H1 (cell line): ENCODE results near the gene SRXN1.

Experiments
- EP300 ChIP-seq, 2 experiments: IDR thresholded peaks; 1 replicate in 1 of 2; 2 replicates in 1 of 2; pipeline ENCODE4 v1.6.1; 2011 to 2012; ENCODE audit warnings: low read depth in 2 of 2, low read length in 2 of 2, mild to moderate bottlenecking in 2 of 2, borderline replicate concordance in 1 of 2, inconsistent platforms in 1 of 2, moderate library complexity in 1 of 2
- FOSL1 ChIP-seq: IDR thresholded peaks from 2 replicates; pipeline ENCODE4 v1.6.1; 2011; ENCODE audit warnings: mild to moderate bottlenecking, low read depth, low read length, moderate library complexity; ENCODE audit not compliant: insufficient read depth
- JUN ChIP-seq: IDR thresholded peaks from 2 replicates; pipeline ENCODE4 v1.6.1; 2011; ENCODE audit warnings: low read depth, mild to moderate bottlenecking, improper control_type of control experiment, low read length
- MAFK ChIP-seq: IDR thresholded peaks from 2 replicates; pipeline ENCODE4 v1.6.1; 2012; ENCODE audit warnings: low read depth, mild to moderate bottlenecking, improper control_type of control experiment, low read length
- POLR2A ChIP-seq, 2 experiments: IDR thresholded peaks; 1 replicate in 1 of 2; 2 replicates in 1 of 2; pipeline ENCODE4 v1.6.1; 2011; ENCODE audit warnings: low read depth in 2 of 2, low read length in 2 of 2, mild to moderate bottlenecking in 2 of 2; ENCODE audit errors: control extremely low read depth in 1 of 2
- POLR2AphosphoS5 ChIP-seq: IDR thresholded peaks from 2 replicates; pipeline ENCODE4 v1.6.1; 2011; ENCODE audit warnings: low read depth, low read length
- RAD21 ChIP-seq, 2 experiments: IDR thresholded peaks in 1 of 2; conservative IDR thresholded peaks in 1 of 2; 2 replicates each; pipeline ENCODE4 v1.6.1; 2011; ENCODE audit warnings: low read depth in 2 of 2, low read length in 2 of 2, improper control_type of control experiment in 1 of 2, inconsistent platforms in 1 of 2, mild to moderate bottlenecking in 1 of 2, moderate library complexity in 1 of 2
- SP1 ChIP-seq: IDR thresholded peaks from 2 replicates; pipeline ENCODE4 v1.6.1; 2011; ENCODE audit warnings: low read depth, low read length
- YY1 ChIP-seq: IDR thresholded peaks from 2 replicates; pipeline ENCODE4 v1.6.1; 2011; ENCODE audit warnings: low read depth, mild to moderate bottlenecking, low read length
- ZNF274 ChIP-seq: IDR thresholded peaks from 2 replicates; pipeline ENCODE4 v1.7.0; 2012; ENCODE audit warnings: low read length, borderline replicate concordance; ENCODE audit errors: extremely low read depth
- TF ChIP-seq, protein P1 (sequence below), 3 experiments: IDR thresholded peaks; 1 replicate in 2 of 3; 2 replicates in 1 of 3; pipeline versions ENCODE4 v1.5.1 to v1.6.1; 2011; ENCODE audit warnings: low read length in 3 of 3, mild to moderate bottlenecking in 3 of 3, inconsistent platforms in 2 of 3, low read depth in 1 of 3, moderate library complexity in 1 of 3; ENCODE audit not compliant: insufficient read depth in 1 of 3; ENCODE audit errors: control extremely low read depth in 1 of 3
- TF ChIP-seq, protein P2 (sequence below): IDR thresholded peaks from 2 replicates; pipeline ENCODE4 v1.6.1; 2011; ENCODE audit warnings: low read depth, mild to moderate bottlenecking, low read length; ENCODE audit not compliant: insufficient read depth

- TF ChIP-seq FOSL1 = no peak
- TF ChIP-seq MAFK = no peak
- TF ChIP-seq, protein P1, sequence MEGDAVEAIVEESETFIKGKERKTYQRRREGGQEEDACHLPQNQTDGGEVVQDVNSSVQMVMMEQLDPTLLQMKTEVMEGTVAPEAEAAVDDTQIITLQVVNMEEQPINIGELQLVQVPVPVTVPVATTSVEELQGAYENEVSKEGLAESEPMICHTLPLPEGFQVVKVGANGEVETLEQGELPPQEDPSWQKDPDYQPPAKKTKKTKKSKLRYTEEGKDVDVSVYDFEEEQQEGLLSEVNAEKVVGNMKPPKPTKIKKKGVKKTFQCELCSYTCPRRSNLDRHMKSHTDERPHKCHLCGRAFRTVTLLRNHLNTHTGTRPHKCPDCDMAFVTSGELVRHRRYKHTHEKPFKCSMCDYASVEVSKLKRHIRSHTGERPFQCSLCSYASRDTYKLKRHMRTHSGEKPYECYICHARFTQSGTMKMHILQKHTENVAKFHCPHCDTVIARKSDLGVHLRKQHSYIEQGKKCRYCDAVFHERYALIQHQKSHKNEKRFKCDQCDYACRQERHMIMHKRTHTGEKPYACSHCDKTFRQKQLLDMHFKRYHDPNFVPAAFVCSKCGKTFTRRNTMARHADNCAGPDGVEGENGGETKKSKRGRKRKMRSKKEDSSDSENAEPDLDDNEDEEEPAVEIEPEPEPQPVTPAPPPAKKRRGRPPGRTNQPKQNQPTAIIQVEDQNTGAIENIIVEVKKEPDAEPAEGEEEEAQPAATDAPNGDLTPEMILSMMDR (IDR thresholded peaks at IDR 0.05; ENCODE audit: control extremely low read depth in 1 of 3, insufficient read depth in 1 of 3, low read depth in 1 of 3, low read length in 3 of 3) = no peak
- no peak for TF ChIP-seq RAD21 (IDR thresholded peaks at IDR 0.05 in 1 of 2, conservative IDR thresholded peaks at IDR 0.05 in 1 of 2; ENCODE audit: low read depth in 2 of 2, low read length in 2 of 2)
- TF ChIP-seq JUN = no peak
- no peak for TF ChIP-seq EP300 (IDR thresholded peaks at IDR 0.05; ENCODE audit: borderline replicate concordance in 1 of 2, low read depth in 2 of 2, low read length in 2 of 2)
- no peak for TF ChIP-seq YY1
- no peak for TF ChIP-seq ZNF274
- TF ChIP-seq POLR2AphosphoS5 = no peak
- TF ChIP-seq SP1 = no peak
- no peak for TF ChIP-seq POLR2A (IDR thresholded peaks at IDR 0.05; ENCODE audit: control extremely low read depth in 1 of 2, low read depth in 2 of 2, low read length in 2 of 2)
- TF ChIP-seq, protein P2, sequence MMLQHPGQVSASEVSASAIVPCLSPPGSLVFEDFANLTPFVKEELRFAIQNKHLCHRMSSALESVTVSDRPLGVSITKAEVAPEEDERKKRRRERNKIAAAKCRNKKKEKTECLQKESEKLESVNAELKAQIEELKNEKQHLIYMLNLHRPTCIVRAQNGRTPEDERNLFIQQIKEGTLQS = no peak
These were observed 41.8 kb downstream of the SRXN1 start for GRCh38 chr20:611047-611842.
